NCI-H524 treated with DMSO at 0.1 percent for 48 hours (cell line): Measurements from ENCODE around the gene AWAT1.
"Not testable (repeated sequence)": the region's sequence is repeated elsewhere in the genome, so short reads cannot be mapped to it uniquely, and the experiment has no call there.

ENCODE experiments used
- DNase-seq: peaks from one replicate; lab custom pipeline; 2025; lab: John Stamatoyannopoulos, UW

AWAT1 gene

GRCh38 chrX:70262952-70263567 is 28.6 kb downstream of the AWAT1 start:
- DNase-seq = no peak

DNA sequence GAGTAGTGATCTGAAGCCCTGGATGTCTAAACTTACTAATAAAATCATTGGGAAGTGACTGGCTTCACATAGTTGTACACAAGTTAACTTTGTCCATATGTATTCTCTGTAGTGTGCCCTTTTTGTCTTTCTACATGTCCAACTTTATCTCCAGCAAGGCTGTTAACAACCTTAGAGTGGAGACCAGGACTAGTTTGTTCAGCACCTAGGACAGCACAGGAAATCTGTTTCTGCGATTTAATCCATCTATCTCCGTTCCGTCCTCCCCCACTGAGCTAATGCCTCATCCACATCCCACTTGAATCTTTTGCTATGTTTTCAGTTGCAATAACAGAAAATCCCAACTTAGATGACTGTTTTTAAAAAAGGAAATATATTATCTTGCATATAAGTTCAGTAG is 30.3 kb downstream of the AWAT1 start:
- DNase-seq = no peak

DNA sequence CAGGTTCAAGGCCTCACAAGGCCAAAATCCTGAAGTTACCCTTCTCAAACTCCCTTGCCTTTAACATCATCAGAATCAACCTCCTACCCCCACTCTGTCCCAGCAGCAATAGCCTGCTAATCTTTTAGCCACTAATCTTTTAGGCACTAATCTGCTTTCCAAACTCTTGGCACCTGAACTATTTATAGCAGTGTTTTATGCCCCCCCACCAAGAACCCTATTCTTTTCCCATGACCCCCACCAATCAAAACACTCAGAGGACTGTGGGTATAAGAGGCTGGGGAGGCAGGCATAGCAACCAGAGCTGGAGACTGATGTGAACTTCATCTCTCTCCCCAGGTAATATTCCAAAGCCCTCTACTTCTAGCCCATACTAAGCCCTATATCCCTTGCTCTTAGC is 33.6 kb downstream of the AWAT1 start, which contains the start of gene ARR3:
Gene ARR3 (plus strand): TSS at position 301 of the 400 bp plus-strand sequence. CDS start 1,052 bp downstream, outside the sequence.
- DNase-seq = no peak

- not testable (repeated sequence) for DNase-seq
Measured at GRCh38 chrX:70274029-70274428, 39.6 kb downstream of the AWAT1 start.

- DNase-seq = peak; percentile 90
Measured at GRCh38 chrX:70279081-70279480, 44.6 kb downstream of the AWAT1 start.

- no peak for DNase-seq
Measured at GRCh38 chrX:70280573-70280972, 46.1 kb downstream of the AWAT1 start.

DNA sequence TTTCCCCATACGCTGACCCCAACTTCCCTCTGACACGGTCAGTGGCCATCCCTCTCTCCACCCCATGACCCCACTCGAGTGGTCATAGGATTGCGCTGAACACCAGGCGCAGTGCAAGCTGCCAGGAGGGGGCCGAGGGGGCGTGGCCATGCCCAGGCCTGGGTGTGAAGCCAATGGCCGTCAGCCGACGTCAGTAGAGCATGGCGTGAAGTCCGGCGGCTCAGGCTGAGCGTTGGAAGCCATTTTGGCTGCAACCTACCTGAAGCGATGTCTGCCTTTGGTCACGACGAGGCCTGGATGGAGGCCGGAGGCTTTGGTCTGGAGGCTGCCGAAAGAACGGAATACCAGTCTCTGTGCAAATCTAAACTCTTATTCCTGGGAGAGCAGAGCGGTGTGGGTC is 47.5 kb downstream of the AWAT1 start, which contains the start of gene RAB41:
Gene RAB41 (plus strand): TSS at position 222 of the 400 bp plus-strand sequence. CDS start 46 bp downstream, at position 268.
- no peak for DNase-seq

DNA sequence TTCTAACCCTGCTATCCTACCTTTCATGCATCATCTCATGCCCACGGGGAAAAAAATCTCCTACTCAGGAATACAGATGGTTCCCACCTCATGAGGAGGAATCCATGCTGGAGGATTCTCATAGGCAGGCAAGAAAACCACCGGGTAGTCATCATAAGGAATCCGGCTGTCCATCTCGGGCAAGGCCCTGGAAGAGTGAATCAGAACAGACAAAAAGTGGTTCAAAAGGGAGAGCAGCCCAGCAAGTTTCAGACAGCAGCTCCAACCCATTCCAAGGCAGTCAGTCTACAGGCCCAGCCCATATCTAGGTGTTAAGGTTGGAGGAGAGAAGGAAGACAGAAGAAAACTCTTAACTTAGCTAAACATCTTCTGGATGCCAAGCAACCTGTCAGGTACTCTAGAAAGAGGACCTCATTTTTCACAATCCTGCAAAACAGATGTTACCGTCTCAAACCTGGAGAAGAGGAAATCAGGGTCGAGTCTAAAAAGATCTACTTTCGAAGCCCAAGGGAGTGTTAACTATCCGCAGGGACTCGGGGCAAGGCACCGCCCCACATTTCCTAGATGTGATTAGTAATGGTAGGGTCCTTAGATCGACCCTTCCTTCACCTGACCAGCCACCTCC is 54.8 kb downstream of the AWAT1 start:
- DNase-seq = no peak
